ENCODE measurements around the gene DNAH12.

Gene DNAH12

DNA sequence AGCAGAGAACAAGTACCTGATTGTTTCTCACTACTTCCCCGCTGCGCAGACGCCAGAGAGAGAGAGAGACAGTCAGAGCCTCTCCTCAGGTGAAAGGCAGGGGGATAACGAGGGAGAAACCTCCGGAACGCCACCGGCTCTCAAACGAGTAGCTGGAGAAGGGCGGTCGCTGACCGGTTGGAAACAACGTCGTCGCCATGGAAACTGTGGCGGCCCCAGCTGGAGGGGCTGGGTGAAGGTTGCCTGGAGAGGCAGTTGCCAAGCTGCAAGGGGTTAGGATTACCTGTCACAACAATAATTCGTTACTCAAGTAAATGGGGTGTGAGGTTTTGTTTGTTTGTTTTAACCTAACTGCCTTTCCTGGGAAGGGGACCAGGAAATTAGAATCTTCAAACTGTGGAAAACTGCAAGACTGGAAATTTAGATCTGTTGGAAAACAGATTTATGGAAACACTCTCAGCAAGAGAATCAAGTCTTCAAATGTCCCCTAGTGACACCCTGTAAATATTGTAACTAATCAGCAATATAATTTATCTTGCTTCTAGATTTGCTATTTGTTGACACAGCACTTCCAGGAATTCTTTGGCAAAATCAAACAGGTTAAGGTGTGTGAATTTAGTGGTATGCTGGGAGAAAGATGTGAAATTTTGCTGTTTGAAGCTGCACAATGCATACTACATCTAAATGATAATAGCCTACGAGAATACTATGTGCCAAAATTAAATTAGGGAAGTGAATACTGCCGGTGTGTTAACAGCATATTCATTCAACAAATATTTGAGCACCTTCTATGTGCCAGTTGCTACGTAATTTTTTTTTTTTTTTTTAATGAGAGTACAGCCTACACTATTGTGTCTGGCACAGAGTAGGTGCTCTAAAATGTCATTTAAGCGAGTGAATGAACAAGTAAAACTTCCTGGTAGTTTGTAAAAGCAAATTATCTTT lies at the start of gene DNAH12:
TSS of gene DNAH12 (minus strand) at position 164 of the 945 bp plus-strand sequence. CDS start 1,474 bp downstream, outside the sequence.
- in situ Hi-C loops (cut with MboI; ENCODE audit: low sequenced_read_pairs): no loop called here
- Histone ChIP-seq H3K36me3 (replicated peaks) (no peaks in the 10 kb centered on the region), H3K9me3 (no peaks in the 10 kb centered on the region), H3K4me1 (peaks cover 5% of the 10 kb centered on the region), H3K27me3 (ENCODE audit: low read depth) (no peaks in the 10 kb centered on the region), H3K4me3 (no peak within 1 kb of the TSS)
- peak; percentile 61 to 88 for DNase-seq (ENCODE audit: low spot score in 2 of 2)

DNA sequence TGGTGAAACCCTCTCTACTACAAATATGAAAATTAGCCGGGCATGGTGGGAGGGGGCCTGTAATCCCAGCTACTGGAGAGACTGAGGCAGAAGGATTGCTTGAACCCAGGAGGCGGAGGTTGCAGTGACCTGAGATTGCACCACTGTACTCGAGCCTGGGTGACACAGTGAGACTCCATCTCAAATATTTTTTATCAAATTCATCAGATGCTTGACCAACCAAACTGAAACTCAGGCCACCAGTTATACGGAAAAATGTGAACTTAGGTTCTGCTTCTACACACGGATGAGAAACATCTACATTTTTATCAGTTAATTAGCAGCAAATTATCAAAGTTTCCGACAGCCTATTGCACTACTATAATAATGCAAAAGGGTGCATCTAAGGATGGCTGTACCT lies 48.2 kb upstream of the DNAH12 start:
- no peak overlapping the region for H3K4me3 ChIP-seq
- peaks cover 11% of the 10 kb centered on the region for H3K4me1 ChIP-seq
- H3K27me3 ChIP-seq (ENCODE audit: low read depth): no peaks in the 10 kb centered on the region
- H3K9me3 ChIP-seq: no peaks in the 10 kb centered on the region
- no peak for DNase-seq (ENCODE audit: low spot score in 2 of 2)
- in situ Hi-C loops (cut with MboI; ENCODE audit: low sequenced_read_pairs): no loop called here
- no peaks in the 10 kb centered on the region; the same call in none of the 2 replicates for H3K36me3 ChIP-seq (replicated peaks)

DNA sequence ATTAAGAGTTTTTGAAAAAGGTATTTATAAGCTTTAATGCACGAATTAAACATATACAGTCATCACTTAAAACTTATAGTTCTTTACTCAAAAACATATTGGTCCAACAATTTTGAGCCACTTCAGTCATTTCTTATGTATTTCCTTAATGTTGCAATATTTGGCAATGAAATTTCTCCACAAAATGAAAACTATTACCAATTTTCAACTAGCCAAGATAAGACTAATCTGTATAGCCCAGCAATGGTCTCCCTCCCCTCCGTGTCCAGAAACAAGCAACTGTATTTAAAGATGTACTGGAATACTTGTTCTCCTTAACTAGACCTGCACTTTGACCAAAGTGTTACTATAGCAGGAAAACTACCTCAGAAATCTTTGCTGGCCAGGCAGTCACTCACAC lies 43.8 kb upstream of the DNAH12 start:
- Histone ChIP-seq H3K4me1 (peaks cover 8% of the 10 kb centered on the region; the same call in 1 of the 2 replicates), H3K36me3 (replicated peaks) (peaks cover 12% of the 10 kb centered on the region), H3K4me3 (no peak overlapping the region), H3K9me3 (no peaks in the 10 kb centered on the region), H3K27me3 (ENCODE audit: low read depth) (no peaks in the 10 kb centered on the region)
- no peak for DNase-seq (ENCODE audit: low spot score in 2 of 2)
- in situ Hi-C loops (cut with MboI; ENCODE audit: low sequenced_read_pairs): no loop called here

GRCh38 chr3:57586778-57587177 lies 42.6 kb upstream of the DNAH12 start:
- H3K4me3 ChIP-seq: no peak overlapping the region
- in situ Hi-C loops (cut with MboI; ENCODE audit: low sequenced_read_pairs): no loop called here
- peaks cover 5% of the 10 kb centered on the region; the same call in 1 of the 2 replicates for H3K4me1 ChIP-seq
- no peaks in the 10 kb centered on the region for H3K27me3 ChIP-seq (ENCODE audit: low read depth)
- DNase-seq (ENCODE audit: low spot score in 2 of 2): no peak
- no peaks in the 10 kb centered on the region for H3K9me3 ChIP-seq
- peaks cover 20% of the 10 kb centered on the region for H3K36me3 ChIP-seq (replicated peaks)

- Histone ChIP-seq H3K4me3 (no peak overlapping the region), H3K4me1 (peaks cover 5% of the 10 kb centered on the region; the same call in 1 of the 2 replicates), H3K9me3 (no peaks in the 10 kb centered on the region), H3K27me3 (ENCODE audit: low read depth) (no peaks in the 10 kb centered on the region), H3K36me3 (replicated peaks) (peaks cover 42% of the 10 kb centered on the region)
- DNase-seq (ENCODE audit: low spot score in 2 of 2): no peak
- in situ Hi-C loops (cut with MboI; ENCODE audit: low sequenced_read_pairs): no loop called here
Observed at GRCh38 chr3:57583544-57583943, 39.4 kb upstream of the DNAH12 start.

DNA sequence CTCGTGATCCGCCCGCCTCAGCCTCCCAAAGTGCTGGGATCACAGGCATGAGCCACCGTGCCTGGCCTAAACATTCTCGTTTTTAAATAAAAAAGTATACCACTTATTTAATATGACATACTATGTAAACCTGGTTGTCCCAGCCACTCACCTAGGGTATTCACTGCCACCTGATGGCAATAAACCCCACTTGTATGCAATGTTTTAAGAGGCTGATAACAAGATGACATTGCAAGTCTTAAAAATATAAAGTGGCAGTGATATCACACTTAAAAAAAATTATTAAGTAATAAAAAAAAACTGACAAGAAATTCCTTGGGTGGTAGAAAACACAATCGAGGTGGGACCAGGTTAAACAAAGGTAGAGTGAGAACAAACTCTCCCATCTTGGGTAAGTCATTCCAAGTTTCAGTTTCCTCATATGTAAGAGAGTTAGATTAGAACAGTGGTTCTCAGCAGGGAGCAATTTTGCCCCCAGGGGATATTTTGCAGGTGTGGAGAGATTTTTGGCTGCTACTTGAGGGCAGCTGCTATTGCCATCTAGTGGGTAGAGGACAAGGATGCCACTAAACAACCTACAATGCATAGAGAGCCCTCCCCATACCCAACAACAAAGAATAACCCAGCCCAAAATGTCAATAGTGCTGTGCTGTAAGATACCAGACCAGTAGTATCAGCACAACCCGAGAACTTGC lies 38.5 kb upstream of the DNAH12 start:
- peaks cover 49% of the 10 kb centered on the region for H3K36me3 ChIP-seq (replicated peaks)
- no peaks in the 10 kb centered on the region for H3K27me3 ChIP-seq (ENCODE audit: low read depth)
- in situ Hi-C loops (cut with MboI; ENCODE audit: low sequenced_read_pairs): no loop called here
- H3K9me3 ChIP-seq: no peaks in the 10 kb centered on the region
- H3K4me3 ChIP-seq: no peak overlapping the region
- peaks cover 5% of the 10 kb centered on the region; the same call in 1 of the 2 replicates for H3K4me1 ChIP-seq
- DNase-seq (ENCODE audit: low spot score in 2 of 2): peak; percentile 17 to 59

DNA sequence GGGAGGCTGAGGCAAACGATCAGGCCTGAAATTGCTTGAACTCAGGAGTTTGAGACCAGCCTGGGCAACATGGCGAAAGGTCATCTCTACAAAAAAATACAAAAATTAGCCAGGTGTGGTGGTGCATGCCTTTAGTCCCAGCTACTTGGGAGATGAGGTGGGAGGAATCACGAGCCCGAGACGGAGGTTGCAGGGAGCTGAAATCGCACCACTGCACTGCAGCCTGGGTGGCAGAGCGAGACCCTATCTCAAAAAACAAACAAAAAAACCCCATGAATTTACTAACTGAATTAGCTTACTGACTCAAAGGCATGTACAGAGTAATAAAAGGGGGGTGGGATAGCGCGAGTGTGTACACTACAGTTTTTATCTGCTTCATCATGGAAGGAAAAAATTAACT lies 33.7 kb upstream of the DNAH12 start:
- in situ Hi-C loops (cut with MboI; ENCODE audit: low sequenced_read_pairs): no loop called here
- Histone ChIP-seq H3K4me3 (no peak overlapping the region), H3K4me1 (no peaks in the 10 kb centered on the region), H3K36me3 (replicated peaks) (peaks cover 67% of the 10 kb centered on the region), H3K27me3 (ENCODE audit: low read depth) (no peaks in the 10 kb centered on the region), H3K9me3 (no peaks in the 10 kb centered on the region)
- DNase-seq (ENCODE audit: low spot score in 2 of 2): no peak

DNA sequence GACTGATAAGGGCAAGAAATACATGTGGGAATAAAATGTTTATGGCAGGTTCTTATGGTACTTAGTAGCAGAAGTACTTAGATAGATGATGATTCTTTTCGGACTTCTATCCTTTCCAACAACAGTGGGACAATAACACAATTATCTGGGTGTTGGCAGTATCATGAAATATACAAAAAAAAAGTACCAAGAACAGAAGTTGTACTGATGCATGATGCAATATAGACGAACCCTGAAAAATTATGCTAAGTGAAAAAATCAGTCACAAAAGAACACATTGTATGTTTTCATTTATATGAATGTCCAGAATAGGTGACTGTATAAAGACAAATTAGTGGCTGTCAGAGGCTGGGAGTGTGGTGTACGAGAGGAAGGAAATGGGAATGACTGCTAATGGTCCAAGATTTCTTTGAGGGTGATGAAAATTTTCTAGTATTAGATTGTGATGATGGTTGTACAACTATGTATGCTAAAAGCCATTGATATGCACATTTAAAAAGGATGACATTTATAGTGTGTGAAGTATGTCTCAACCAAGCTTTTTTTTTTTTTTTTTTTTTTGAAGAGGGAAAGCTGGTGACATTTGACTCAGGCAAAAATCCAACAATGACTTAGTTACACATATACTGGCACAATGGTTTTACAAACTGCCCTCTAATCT lies 32.0 kb upstream of the DNAH12 start:
- in situ Hi-C loops (cut with MboI; ENCODE audit: low sequenced_read_pairs): no loop called here
- Histone ChIP-seq H3K27me3 (ENCODE audit: low read depth) (no peaks in the 10 kb centered on the region), H3K9me3 (no peaks in the 10 kb centered on the region), H3K36me3 (replicated peaks) (peaks cover 68% of the 10 kb centered on the region), H3K4me1 (no peaks in the 10 kb centered on the region), H3K4me3 (no peak overlapping the region)
- no peak for DNase-seq (ENCODE audit: low spot score in 2 of 2)

GRCh38 chr3:57572096-57572495 lies 28.0 kb upstream of the DNAH12 start:
- in situ Hi-C loops (cut with MboI; ENCODE audit: low sequenced_read_pairs): no loop called here
- Histone ChIP-seq H3K9me3 (no peaks in the 10 kb centered on the region), H3K4me3 (no peak overlapping the region), H3K36me3 (replicated peaks) (peaks cover 56% of the 10 kb centered on the region), H3K27me3 (ENCODE audit: low read depth) (no peaks in the 10 kb centered on the region), H3K4me1 (no peaks in the 10 kb centered on the region)
- no peak for DNase-seq (ENCODE audit: low spot score in 2 of 2)

DNA sequence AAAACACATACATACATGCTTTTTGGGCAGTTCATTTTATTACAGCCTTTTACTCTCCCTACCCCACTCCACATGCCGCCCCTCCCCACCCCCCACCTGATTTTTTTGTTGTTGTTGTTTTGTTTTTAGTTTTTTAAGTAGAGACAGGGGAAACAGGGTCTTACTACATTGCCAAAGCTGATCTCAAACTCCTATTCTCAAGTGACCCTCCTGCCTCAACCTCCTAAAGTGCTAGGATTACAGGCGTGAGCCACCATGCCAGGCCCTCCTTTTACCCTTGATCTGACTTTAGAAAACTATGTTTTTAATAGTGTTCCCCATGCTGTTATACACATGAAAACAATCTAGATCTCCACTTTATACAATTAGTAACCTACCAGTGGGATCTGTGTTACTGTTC lies 26.7 kb upstream of the DNAH12 start:
- peaks cover 65% of the 10 kb centered on the region for H3K36me3 ChIP-seq (replicated peaks)
- H3K9me3 ChIP-seq: no peaks in the 10 kb centered on the region
- DNase-seq (ENCODE audit: low spot score in 2 of 2): no peak
- H3K4me3 ChIP-seq: no peak overlapping the region
- in situ Hi-C loops (cut with MboI; ENCODE audit: low sequenced_read_pairs): no loop called here
- no peaks in the 10 kb centered on the region for H3K4me1 ChIP-seq
- H3K27me3 ChIP-seq (ENCODE audit: low read depth): no peaks in the 10 kb centered on the region

- Histone ChIP-seq H3K9me3 (no peaks in the 10 kb centered on the region), H3K4me1 (no peaks in the 10 kb centered on the region), H3K36me3 (replicated peaks) (peaks cover 61% of the 10 kb centered on the region), H3K4me3 (no peak overlapping the region), H3K27me3 (ENCODE audit: low read depth) (no peaks in the 10 kb centered on the region)
- no peak for DNase-seq (ENCODE audit: low spot score in 2 of 2)
- in situ Hi-C loops (cut with MboI; ENCODE audit: low sequenced_read_pairs): no loop called here
Observed at GRCh38 chr3:57569859-57570450, 25.8 kb upstream of the DNAH12 start.

DNA sequence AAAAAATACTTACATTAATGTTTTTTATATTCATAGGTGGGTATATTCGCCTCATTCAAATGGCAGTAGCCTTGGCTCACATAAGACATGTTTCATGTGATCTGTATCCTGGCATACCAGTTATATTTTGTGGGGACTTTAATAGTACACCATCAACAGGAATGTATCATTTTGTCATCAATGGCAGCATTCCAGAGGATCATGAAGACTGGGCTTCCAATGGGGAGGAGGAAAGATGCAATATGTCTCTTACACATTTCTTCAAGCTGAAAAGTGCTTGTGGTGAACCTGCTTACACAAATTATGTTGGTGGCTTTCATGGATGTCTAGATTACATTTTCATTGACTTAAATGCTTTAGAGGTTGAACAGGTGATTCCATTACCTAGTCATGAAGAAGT lies 15.4 kb upstream of the DNAH12 start:
- no peaks in the 10 kb centered on the region for H3K27me3 ChIP-seq (ENCODE audit: low read depth)
- no peak overlapping the region for H3K4me3 ChIP-seq
- DNase-seq (ENCODE audit: low spot score in 2 of 2): no peak
- in situ Hi-C loops (cut with MboI; ENCODE audit: low sequenced_read_pairs): no loop called here
- peaks cover 6% of the 10 kb centered on the region for H3K9me3 ChIP-seq
- H3K36me3 ChIP-seq (replicated peaks): peaks cover 17% of the 10 kb centered on the region
- H3K4me1 ChIP-seq: peaks cover 15% of the 10 kb centered on the region

DNA sequence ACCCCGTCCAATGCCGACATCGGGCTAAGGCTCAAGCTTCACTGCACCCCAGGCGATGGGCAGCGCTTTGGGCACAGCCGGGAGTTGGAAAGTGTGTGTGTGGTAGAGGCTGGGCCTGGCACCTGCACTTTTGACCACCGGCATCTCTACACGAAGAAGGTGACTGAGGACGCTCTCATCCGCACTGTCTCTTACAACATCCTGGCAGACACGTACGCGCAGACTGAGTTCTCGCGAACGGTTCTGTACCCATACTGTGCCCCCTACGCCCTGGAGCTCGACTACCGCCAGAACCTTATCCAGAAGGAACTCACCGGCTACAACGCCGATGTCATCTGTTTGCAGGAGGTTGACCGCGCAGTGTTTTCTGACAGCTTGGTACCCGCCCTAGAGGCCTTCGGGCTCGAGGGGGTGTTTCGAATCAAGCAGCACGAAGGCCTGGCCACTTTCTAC lies 13.0 kb upstream of the DNAH12 start:
- DNase-seq (ENCODE audit: low spot score in 2 of 2): peak; percentile 22 to 50
- H3K4me3 ChIP-seq: peak overlapping the region; percentile 72
- in situ Hi-C loops (cut with MboI; ENCODE audit: low sequenced_read_pairs): no loop called here

More for the DNA sequence above, 13.0 kb upstream of the DNAH12 start:
- Histone ChIP-seq H3K4me1 (peaks cover 15% of the 10 kb centered on the region), H3K36me3 (replicated peaks) (peaks cover 17% of the 10 kb centered on the region), H3K27me3 (ENCODE audit: low read depth) (no peaks in the 10 kb centered on the region), H3K9me3 (peaks cover 6% of the 10 kb centered on the region)
